IMR-90 (cell line): ENCODE results near the gene STK35. TPM values are rescaled to one million over a fixed set of nuclear protein-coding genes. Genes with fewer than 3 reads are reported as not detected.

Experiments
- ATAC-seq: fragments of 200-7000 bp; cut with Tn5 transposase; 2 replicates; pipeline ENCODE4 v1.9.1; 2020; ENCODE audit warnings: low read depth, mild to moderate bottlenecking, moderate library complexity
- BruUV-seq: library from RNA; stranded (reverse); fragments of 400-500 nt; replicated peaks from 2 replicates; lab custom pipeline; 2021; lab: Mats Ljungman, UMichigan
- CTCF ChIA-PET: fragments of 300-600 bp; formaldehyde crosslinking; extraction: SDS; loops from one replicate; lab custom pipeline; 2021; ENCODE audit warnings: antibody characterized with exemption; lab: Yijun Ruan, JAX
- POLR2A ChIA-PET: fragments of 300-600 bp; sonication (Branson Sonifier 250); formaldehyde crosslinking; loops from one replicate; lab custom pipeline; 2022; ENCODE audit warnings: antibody characterized with exemption; ENCODE audit not compliant: unreplicated experiment; lab: Charles Lee
- DNase-seq: peaks from one replicate; pipeline ENCODE4 v3.0.0; 2013
- H2AFZ ChIP-seq: replicated peaks from 2 replicates; pipeline ENCODE3; 2013; ENCODE audit warnings: low read length, mild to moderate bottlenecking; ENCODE audit not compliant: poor library complexity
- H2AK5ac ChIP-seq: 2 replicates; pipeline ENCODE4 v1.6.1; 2013; ENCODE audit warnings: low read depth, low read length, inconsistent platforms
- H2AK9ac ChIP-seq: replicated peaks from 2 replicates; pipeline ENCODE3; 2013; ENCODE audit warnings: mild to moderate bottlenecking, low read depth, low read length, moderate library complexity; ENCODE audit not compliant: poor library complexity
- H2BK120ac ChIP-seq: 2 replicates; pipeline ENCODE4 v1.6.1; 2013; ENCODE audit warnings: low read depth, low read length, inconsistent platforms
- H2BK15ac ChIP-seq: 3 replicates; pipeline ENCODE4 v1.6.1; 2013; ENCODE audit warnings: low read depth, low read length, inconsistent platforms
- H2BK20ac ChIP-seq: 2 replicates; pipeline ENCODE4 v1.6.1; 2013; ENCODE audit warnings: low read depth, mild to moderate bottlenecking, inconsistent platforms, low read length, moderate library complexity
- H2BK5ac ChIP-seq: 2 replicates; pipeline ENCODE4 v1.6.1; 2013; ENCODE audit warnings: mild to moderate bottlenecking, low read depth, low read length, inconsistent platforms; ENCODE audit not compliant: poor library complexity, severe bottlenecking
- H3K14ac ChIP-seq: replicated peaks from 2 replicates; pipeline ENCODE4 v1.6.1; 2013; ENCODE audit warnings: low read depth, low read length, inconsistent platforms
- H3K18ac ChIP-seq: 2 replicates; pipeline ENCODE4 v1.6.1; 2013; ENCODE audit warnings: low read depth, low read length, control low read depth
- H3K23ac ChIP-seq: 2 replicates; pipeline ENCODE4 v1.6.1; 2013; ENCODE audit warnings: low read depth, low read length, inconsistent platforms
- H3K27ac ChIP-seq: 2 replicates; pipeline ENCODE4 v1.5.1; 2013; ENCODE audit warnings: mild to moderate bottlenecking, control low read depth, low read length; ENCODE audit not compliant: insufficient read depth
- H3K27me3 ChIP-seq: 2 replicates; pipeline ENCODE4 v1.6.1; 2013; ENCODE audit warnings: low read length; ENCODE audit not compliant: control insufficient read depth, insufficient read depth
- H3K36me3 ChIP-seq: 2 replicates; pipeline ENCODE4 v1.6.1; 2013; ENCODE audit warnings: low read length, mixed read lengths; ENCODE audit not compliant: control insufficient read depth, insufficient read depth
- H3K4ac ChIP-seq: 2 replicates; pipeline ENCODE4 v1.6.1; 2013; ENCODE audit warnings: low read depth, low read length, inconsistent platforms
- H3K4me1 ChIP-seq: 2 replicates; pipeline ENCODE4 v1.6.1; 2013; ENCODE audit warnings: low read length, mixed read lengths; ENCODE audit not compliant: control insufficient read depth, insufficient read depth
- H3K4me2 ChIP-seq: 2 replicates; pipeline ENCODE4 v1.6.1; 2013; ENCODE audit warnings: low read depth, mild to moderate bottlenecking, control low read depth, low read length, moderate library complexity
- H3K4me3 ChIP-seq: 2 replicates; pipeline ENCODE4 v1.5.1; 2013; ENCODE audit warnings: low read depth, mild to moderate bottlenecking, control low read depth, low read length, moderate library complexity; ENCODE audit not compliant: insufficient read depth
- H3K56ac ChIP-seq: 2 replicates; pipeline ENCODE4 v1.6.1; 2013; ENCODE audit warnings: low read length, inconsistent platforms; ENCODE audit not compliant: insufficient read depth; ENCODE audit errors: extremely low read depth
- H3K79me1 ChIP-seq, 2 experiments: 2 replicates each; pipeline ENCODE4 v1.6.1; 2013; ENCODE audit warnings: low read length in 2 of 2, inconsistent platforms in 1 of 2, low read depth in 1 of 2
- H3K9ac ChIP-seq: 2 replicates; pipeline ENCODE4 v1.6.1; 2013; ENCODE audit warnings: low read depth, low read length, control low read depth
- H3K9me1 ChIP-seq: 2 replicates; pipeline ENCODE4 v1.6.1; 2013; ENCODE audit warnings: low read length, inconsistent platforms; ENCODE audit not compliant: insufficient read depth
- H3K9me3 ChIP-seq: 2 replicates; pipeline ENCODE4 v1.6.1; 2013; ENCODE audit warnings: low read length; ENCODE audit not compliant: control insufficient read depth, insufficient read depth
- H4K20me1 ChIP-seq: 2 replicates; pipeline ENCODE4 v1.6.1; 2013; ENCODE audit warnings: low read length, inconsistent platforms; ENCODE audit not compliant: insufficient read depth
- H4K5ac ChIP-seq: 2 replicates; pipeline ENCODE4 v1.6.1; 2013; ENCODE audit warnings: mild to moderate bottlenecking, low read depth, low read length, control low read depth
- H4K8ac ChIP-seq, 2 experiments: 2 replicates each; pipeline ENCODE4 v1.6.1; 2013; ENCODE audit warnings: low read depth in 2 of 2, low read length in 2 of 2, control low read depth in 1 of 2, inconsistent platforms in 1 of 2
- H4K91ac ChIP-seq: 2 replicates; pipeline ENCODE4 v1.6.1; 2013; ENCODE audit warnings: low read depth, low read length, inconsistent platforms; ENCODE audit not compliant: insufficient read depth
- BHLHE40 ChIP-seq: fragments of 150-350 bp; IDR thresholded peaks from 2 replicates; pipeline ENCODE4 v1.6.1; 2016; ENCODE audit warnings: mild to moderate bottlenecking, low read depth, low read length
- CEBPB ChIP-seq: IDR thresholded peaks from 2 replicates; pipeline ENCODE4 v1.6.1; 2012; ENCODE audit warnings: low read depth, low read length, improper control_type of control experiment
- CHD1 ChIP-seq: IDR thresholded peaks from 2 replicates; pipeline ENCODE4 v1.6.1; 2012; ENCODE audit warnings: low read depth, low read length, improper control_type of control experiment
- CTCF ChIP-seq: conservative IDR thresholded peaks from 2 replicates; pipeline ENCODE4 v1.5.1; 2012; ENCODE audit warnings: mild to moderate bottlenecking, low read depth, low read length, improper control_type of control experiment
- ELK1 ChIP-seq: fragments of 150-350 bp; IDR thresholded peaks from 2 replicates; pipeline ENCODE4 v1.6.1; 2016; ENCODE audit warnings: low read depth, mild to moderate bottlenecking, low read length, moderate library complexity, borderline replicate concordance
- FOS ChIP-seq: fragments of 150-350 bp; IDR thresholded peaks from 2 replicates; pipeline ENCODE4 v1.6.1; 2016; ENCODE audit warnings: low read depth, low read length
- MAZ ChIP-seq: IDR thresholded peaks from 2 replicates; pipeline ENCODE4 v1.6.1; 2012; ENCODE audit warnings: low read depth, mild to moderate bottlenecking, low read length, improper control_type of control experiment, moderate library complexity, borderline replicate concordance
- MXI1 ChIP-seq: IDR thresholded peaks from 2 replicates; pipeline ENCODE4 v1.6.1; 2012; ENCODE audit warnings: low read depth, mild to moderate bottlenecking, low read length, moderate library complexity, borderline replicate concordance
- NFE2L2 ChIP-seq: fragments of 150-350 bp; IDR thresholded peaks from 2 replicates; pipeline ENCODE4 v1.6.1; 2016; ENCODE audit warnings: low read depth, mild to moderate bottlenecking, low read length
- POLR2A ChIP-seq: IDR thresholded peaks from 2 replicates; pipeline ENCODE4 v1.6.1; 2012; ENCODE audit warnings: mild to moderate bottlenecking, low read depth, low read length
- RAD21 ChIP-seq: IDR thresholded peaks from 2 replicates; pipeline ENCODE4 v1.6.1; 2012; ENCODE audit warnings: low read length, improper control_type of control experiment
- RCOR1 ChIP-seq: IDR thresholded peaks from 2 replicates; pipeline ENCODE4 v1.6.1; 2012; ENCODE audit warnings: mild to moderate bottlenecking, low read length, improper control_type of control experiment; ENCODE audit not compliant: insufficient replicate concordance
- SMC3 ChIP-seq: fragments of 150-350 bp; IDR thresholded peaks from 2 replicates; pipeline ENCODE4 v1.6.1; 2016; ENCODE audit warnings: low read depth, mild to moderate bottlenecking, antibody characterized with exemption, low read length, moderate library complexity
- WGBS, 2 experiments: methylation state at CpG; one replicate each; pipeline versions ENCODE4 v1.1.5 to v1.1.7; 2013; ENCODE audit warnings: missing lambda C conversion rate in 2 of 2; ENCODE audit not compliant: insufficient read length in 1 of 2; ENCODE audit errors: extremely low coverage in 2 of 2; 5-methylcytosine and 5-hydroxymethylcytosine counted together
- dilution Hi-C: fragments of 300-500 bp; cut with HindIII; formaldehyde crosslinking; loops from one replicate; pipeline ENCODE4 v1.14.3; 2018; ENCODE audit warnings: low sequenced_read_pairs; ENCODE audit not compliant: unreplicated experiment
- in situ Hi-C: fragments of 300-500 bp; cut with MboI; formaldehyde crosslinking; loops from 3 replicates; pipeline ENCODE4 v1.14.3; 2019; ENCODE audit warnings: low sequenced_read_pairs, inconsistent platforms, mixed read lengths
- intact Hi-C: fragments of 100-400 bp; cut with micrococcal nuclease; formaldehyde crosslinking; loops from 2 replicates; pipeline ENCODE4 v1.10.0; 2022
- polyA plus RNA-seq, 3 experiments: library from polyadenylated mRNA; depleted of rRNA; stranded (reverse); fragments of >200 nt; gene quantifications; 2 replicates each; pipeline ENCODE4 v1.2.3, GENCODE V29; 2012; ENCODE audit warnings: low replicate concordance in 1 of 3
- total RNA-seq: library from RNA; depleted of rRNA; stranded (reverse); fragments of >200 nt; gene quantifications from 2 replicates; pipeline ENCODE4 v1.2.3, GENCODE V29; 2012

STK35 gene
- total and polyA plus RNA-seq, 2 of the 4 experiments (the other 2 are of a cell fraction): 11.1 to 12.0 TPM

GRCh38 chr20:2109425-2110210 is 8.0 kb downstream of the STK35 start:
- dilution Hi-C loops: no loop called here
- intact Hi-C loops: loop anchor here (10.0 kb wide), 1 partner anchor 345 kb away; no protein-coding TSS in a partner anchor

More at GRCh38 chr20:2109425-2110210, 8.0 kb downstream of the STK35 start:
- Histone ChIP-seq H3K18ac (peak overlapping the region; percentile 16; the same call in 1 of the 2 replicates), H4K20me1 (peaks cover 74% of the 10 kb centered on the region), H3K9me1 (peaks cover 28% of the 10 kb centered on the region), H2AK5ac (peak overlapping the region; percentile 62), H4K91ac (no peak overlapping the region), H3K4me2 (no peak overlapping the region), H4K5ac (no peak overlapping the region), H3K79me1 (peaks cover 49 to 93% of the 10 kb centered on the region in 2 experiments), H2BK15ac (peak overlapping the region; percentile 9; the same call in 1 of the 3 replicates), H4K8ac (peak overlapping the region in 1 of 2 experiments; percentile 16; a peak in 1 of 4 replicates), H2BK120ac (peak overlapping the region; percentile 4; the same call in 1 of the 2 replicates), H3K14ac (peak overlapping the region; percentile 2; the same call in 1 of the 2 replicates), H3K9me3 (no peaks in the 10 kb centered on the region), H2AFZ (peak overlapping the region; percentile 16), H3K27me3 (no peaks in the 10 kb centered on the region), H3K4ac (0 out of 2 replicates have a peak overlapping the region, but pooled peaks have one; percentile 12), H2BK20ac (no peak overlapping the region), H3K56ac (no peak overlapping the region), H3K23ac (peak overlapping the region; percentile 49; the same call in 1 of the 2 replicates), H3K27ac (peak overlapping the region; percentile 8; the same call in 1 of the 2 replicates), H2AK9ac (peak overlapping the region; percentile 2), H3K36me3 (peaks cover 8% of the 10 kb centered on the region; the same call in 1 of the 2 replicates), H3K9ac (no peak overlapping the region), H3K4me1 (peaks cover 8% of the 10 kb centered on the region), H2BK5ac (peak overlapping the region; percentile 64), H3K4me3 (no peak overlapping the region)
- WGBS, 2 experiments: no CpG with 5 or more reads among the region's 6 CpGs
- in situ Hi-C loops: loop anchor here (25.0 kb wide), 1 partner anchor 703 kb away; the partner anchor contains the start of genes C20orf141, CPXM1 and TMEM239
- no peak for TF ChIP-seq FOS
- no peak for TF ChIP-seq ELK1
- TF ChIP-seq RCOR1: no peak
- no peak for TF ChIP-seq SMC3
- no peak for TF ChIP-seq CHD1
- no peak for TF ChIP-seq POLR2A
- TF ChIP-seq MAZ: no peak
- no peak for TF ChIP-seq MXI1
- TF ChIP-seq RAD21: no peak
- TF ChIP-seq CEBPB: no peak
- no peak for TF ChIP-seq NFE2L2
- no peak for TF ChIP-seq CTCF
- no peak for TF ChIP-seq BHLHE40
- POLR2A ChIA-PET: no interaction called here
- no TSS peak for BruUV-seq
- DNase-seq (no peak), ATAC-seq (peak; percentile 28; the same call in 1 of the 2 replicates)
- CTCF ChIA-PET: no interaction called here
